NCI-H1092 treated with DMSO at 0.1 percent for 48 hours (cell line): ENCODE results near the gene ITPR1.

Experiments used
- DNase-seq: peaks from one replicate; lab custom pipeline; 2025; lab: John Stamatoyannopoulos, UW

ITPR1 gene

DNA sequence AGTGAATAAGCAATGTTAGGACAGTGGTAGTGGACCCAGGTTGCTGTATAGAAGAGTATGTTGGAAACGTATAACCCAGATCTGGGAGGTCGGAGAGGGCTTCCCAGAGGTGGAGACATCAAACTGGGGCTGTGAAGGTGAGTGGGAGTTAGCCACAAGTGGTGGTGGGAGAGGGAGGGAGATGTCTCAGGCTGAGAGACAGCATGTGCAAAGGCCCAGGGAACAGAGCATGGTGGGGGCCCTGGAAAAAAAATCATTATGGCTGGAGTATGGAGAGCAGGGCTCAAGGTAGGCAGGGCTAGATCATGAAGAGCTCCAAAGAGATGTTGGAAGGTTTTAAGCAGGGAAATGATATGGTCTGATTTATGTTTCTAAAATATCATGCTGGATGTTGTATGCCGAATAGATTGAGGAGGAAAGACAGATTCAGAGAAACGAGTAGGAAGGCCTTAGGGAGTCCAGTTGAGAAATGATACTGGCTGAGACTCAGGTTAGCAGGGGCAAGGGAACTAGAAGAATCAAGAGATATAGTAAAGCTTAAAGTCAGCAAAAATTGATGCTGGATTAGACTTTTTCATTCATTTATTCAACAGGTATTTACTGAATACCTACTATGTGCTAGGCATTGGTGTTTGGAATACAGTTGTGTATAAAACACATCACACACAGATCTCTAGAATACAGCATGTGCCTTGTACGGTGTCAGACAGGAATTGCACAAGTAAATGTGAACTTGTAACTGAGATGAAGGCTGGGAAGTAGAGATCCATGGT lies 17.0 kb downstream of the ITPR1 start:
- no peak for DNase-seq

- DNase-seq = no peak
Observed at GRCh38 chr3:4511491-4512262, 18.5 kb downstream of the ITPR1 start.

DNA sequence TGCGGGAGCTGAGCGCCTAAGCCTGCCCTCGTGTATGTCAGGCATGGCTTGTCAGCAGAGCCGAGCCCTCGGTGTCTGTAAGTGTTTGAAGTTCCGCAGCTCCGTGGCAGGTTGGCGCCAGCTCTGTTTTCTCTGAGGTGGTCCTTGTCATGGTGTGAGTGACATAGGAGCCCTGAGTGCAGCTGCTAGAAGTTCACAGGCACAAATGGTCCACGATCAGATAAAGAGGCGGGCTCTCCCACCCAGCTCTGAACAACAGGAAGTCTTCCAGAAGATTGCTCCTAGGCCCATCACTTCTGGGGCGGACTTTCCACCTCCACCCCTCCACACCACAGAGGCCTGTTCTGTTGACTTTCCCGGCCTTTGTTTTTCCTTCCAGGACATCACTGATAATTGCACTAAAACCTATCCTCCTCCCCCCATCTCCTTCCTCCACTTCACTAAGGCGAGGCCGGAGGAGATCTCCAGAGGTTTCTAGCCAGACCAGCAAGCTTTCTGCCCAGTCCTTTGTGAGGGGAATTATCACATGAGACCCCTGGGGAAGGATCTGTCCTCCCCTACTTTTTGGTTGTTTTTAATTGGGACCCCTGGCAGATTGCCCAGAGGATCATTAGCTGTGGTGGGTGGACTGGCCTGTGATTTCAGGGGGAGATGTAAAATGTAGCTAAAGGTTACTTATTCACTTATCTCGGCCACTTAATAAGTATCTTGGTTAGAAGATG lies 19.9 kb downstream of the ITPR1 start:
- DNase-seq = no peak

DNA sequence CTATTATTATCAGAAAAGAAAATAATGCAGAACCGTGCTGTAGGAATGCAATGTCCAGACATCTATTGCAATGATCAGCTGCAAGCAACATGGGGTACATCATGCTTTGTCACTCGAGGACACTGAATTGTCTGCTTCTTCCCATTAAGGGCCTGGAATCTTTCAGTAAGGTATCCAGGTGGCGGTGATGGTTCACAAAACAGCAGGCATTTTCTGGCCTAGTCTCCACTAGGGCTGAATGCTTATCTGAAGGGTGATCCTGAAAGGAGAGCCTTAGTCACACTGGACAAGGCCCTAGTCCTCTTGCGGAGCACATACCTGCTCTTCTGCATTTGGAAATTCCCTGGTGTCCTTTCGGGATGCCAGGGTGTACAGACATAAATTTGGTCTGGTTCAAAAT lies 21.2 kb downstream of the ITPR1 start:
- DNase-seq = no peak

GRCh38 chr3:4514916-4515315 lies 21.8 kb downstream of the ITPR1 start:
- DNase-seq = no peak

DNA sequence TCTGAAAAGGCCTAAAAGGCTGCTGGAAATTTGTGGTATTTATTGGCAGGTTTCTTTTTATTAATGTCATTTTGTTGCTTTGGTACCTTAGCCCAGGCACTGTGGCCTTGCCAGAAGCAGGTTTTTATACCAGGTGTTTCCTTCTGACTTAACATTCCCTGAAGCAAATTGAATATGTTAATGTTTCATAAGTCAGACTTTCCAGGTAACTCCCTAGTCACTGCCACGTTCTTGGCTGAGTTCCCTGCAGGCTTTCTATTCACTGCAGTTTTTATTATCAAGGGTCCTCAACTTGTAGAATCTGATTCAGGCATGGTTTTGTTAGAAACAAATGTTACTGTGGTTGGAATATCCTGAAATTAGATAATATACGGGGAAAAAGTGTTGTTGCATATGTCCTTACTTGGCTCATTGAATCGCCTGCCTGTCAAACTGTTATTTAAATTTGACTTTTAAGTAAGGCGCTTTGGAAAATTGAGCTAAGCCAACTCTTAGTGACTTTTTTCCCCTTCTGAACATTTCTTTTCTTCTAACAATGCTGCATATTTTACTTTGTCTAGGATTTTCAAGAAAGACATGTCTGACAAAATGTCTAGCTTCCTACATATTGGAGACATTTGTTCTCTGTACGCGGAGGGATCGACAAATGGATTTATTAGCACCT lies 22.9 kb downstream of the ITPR1 start:
- no peak for DNase-seq

GRCh38 chr3:4517093-4517492 lies 23.9 kb downstream of the ITPR1 start:
- DNase-seq = no peak

DNA sequence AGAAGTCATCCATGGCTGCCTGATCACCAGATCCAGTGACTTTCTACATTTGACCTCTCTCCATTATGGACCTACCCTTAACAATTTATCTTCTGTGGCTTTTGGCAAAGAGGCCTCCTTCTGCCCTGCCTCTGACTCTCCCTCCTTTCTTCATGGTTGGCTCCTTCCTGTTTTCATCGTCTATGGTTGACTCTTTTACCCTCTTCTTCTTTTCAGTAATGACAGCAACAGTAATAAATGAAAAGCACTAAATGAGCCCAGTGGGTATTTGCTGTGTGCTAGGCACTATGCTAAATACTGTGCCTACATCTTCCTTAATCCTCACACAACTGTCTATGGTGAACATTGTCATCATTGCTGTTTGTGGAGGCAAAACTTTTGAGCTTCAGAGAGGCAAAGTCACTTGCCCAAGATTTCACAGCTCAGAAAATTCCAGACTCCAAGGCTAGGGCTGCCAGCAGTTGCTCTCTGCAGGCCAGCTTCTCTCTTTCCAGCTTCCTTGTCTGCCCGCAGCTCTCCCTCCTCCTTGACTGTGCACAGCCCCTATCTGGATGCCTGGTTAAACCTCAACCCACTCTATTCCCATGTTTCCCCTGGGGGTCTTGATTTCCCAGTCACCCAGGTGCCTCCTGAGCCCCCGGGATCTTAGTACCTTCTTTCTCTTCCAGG lies 24.6 kb downstream of the ITPR1 start:
- DNase-seq = no peak

DNA sequence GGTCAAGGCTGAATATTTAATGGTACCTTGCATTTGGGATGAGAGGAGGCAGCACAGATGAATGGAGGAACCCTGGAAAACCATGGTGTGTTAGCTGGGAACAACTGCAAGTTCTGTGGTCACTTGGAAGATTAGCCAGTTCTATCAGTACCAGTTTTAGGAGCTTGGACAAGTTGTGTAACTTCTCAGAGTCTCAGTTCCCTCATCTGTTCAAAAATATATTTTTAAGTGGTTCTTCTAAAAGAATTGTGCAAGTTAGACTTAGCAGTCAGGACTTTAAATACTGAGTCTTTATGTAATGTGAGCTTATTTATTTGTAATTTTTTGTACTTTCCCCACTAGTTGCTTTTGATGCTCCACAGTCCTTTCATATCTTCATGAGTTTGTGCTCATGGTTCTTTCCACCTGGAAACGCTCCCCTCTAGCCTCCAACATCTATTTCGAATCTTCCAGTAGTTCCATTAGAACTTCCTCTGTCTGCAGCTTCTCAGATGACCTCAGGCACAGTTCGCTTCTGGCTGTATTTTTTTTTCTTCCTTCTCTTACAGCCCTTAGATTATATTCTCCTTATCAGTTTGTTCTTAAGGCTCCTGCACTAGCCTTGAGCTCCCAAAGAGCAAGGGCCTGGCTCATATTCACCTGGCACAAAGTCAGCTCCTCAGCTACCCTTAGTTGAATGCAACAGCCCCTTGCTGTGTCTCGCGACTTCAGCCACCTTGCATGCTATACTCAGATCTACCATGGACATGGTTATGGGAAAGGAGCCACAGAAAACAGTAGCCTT lies 27.1 kb downstream of the ITPR1 start:
- DNase-seq = no peak

DNA sequence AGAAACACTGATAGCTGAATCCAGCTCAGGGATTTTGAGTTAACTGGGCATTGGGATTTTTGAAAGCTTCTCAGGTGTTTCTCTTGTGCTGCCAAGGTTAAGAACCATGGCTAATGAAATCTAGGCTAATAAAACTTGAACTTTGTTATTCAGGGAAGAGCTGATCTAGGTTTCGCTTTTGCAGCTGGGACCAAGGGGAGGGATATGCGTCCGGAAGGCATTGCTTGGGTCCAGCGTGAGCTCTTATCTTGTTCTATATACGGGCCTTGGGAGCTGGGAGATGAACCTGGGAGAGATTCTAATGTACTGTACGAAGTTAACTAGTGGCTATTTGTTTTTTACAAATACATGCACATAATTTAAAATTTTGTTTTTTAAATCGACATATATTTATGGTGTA lies 29.8 kb downstream of the ITPR1 start:
- no peak for DNase-seq

DNA sequence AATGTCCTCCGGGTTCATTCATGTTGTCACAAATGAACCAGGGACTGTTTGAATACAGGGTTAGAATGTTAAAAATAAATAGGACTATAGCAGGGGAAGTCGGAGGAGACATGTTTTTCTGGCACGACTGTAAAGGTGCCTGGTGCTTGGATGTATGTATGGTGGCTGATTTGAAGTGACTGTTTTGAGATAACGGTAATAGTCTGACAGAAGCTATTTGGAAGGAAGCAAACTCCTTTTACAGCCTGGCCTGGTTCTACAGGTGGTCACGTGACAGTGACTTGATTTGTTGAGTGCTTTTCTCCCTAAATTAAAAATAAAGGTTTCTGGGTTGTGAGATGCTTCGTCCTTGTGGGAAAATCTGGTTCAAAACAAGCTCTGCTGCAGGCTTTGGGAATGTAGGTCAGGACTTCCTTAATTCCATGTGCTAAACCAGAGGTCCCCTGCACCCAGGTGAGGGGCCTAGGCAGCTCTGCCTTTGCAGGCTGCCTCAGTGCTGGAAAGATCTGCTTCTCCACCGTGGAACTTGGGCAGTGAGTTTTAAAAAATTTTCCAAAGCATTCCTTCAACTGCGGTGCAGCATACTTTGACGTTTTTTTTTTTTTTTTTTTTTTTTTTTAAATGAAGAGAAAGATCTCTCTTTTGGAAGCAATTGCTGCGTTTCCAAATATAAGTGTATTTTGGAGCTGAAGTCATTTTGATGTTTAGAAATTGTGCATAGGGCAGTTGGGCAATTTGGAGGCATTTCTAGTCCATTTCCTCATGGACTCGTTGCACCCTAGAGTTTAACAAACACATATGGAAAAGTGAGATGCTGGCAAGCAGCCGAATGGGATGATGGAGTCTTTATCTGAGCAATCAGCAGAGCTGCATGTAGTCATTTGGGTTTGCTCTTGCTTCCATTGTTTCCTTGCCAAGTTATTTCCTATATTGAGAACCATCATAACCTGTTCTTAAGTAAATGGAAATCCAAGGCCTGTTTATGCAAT lies 30.9 kb downstream of the ITPR1 start:
- DNase-seq = peak; percentile 1

DNA sequence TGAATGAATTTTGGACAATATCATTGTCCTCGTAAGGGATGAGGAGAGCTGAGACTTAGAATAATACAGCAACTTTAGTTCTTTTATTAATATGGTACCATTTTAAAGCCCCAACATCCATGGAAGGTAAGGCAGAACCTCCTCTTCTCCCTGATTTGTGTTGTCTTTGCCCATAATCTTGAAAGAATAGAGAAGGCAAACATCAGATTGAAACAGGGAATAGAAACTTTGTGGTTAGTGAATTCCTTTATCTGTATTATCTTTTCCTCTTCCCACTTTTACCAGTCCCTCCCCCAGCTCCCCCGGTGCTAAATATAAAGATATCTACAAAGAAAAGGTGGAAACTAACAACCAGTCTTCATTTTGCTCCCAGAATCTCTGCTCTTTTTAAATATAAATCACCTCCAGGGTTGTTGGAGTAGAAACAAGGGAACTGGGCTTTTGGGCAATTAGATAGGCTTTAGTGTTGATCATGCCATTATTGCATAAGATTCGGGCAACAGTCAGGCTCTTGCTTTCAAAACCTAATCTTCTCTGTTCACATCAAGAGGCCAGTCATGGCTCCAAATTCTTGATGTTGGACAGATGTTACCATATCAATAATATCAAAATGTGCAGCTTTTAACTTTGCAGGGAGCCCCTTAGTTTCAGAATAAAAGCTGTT lies 32.5 kb downstream of the ITPR1 start:
- DNase-seq = no peak

GRCh38 chr3:4528320-4528719 lies 35.2 kb downstream of the ITPR1 start:
- no peak for DNase-seq

- no peak for DNase-seq
Observed at GRCh38 chr3:4528819-4529600, 35.9 kb downstream of the ITPR1 start.

- DNase-seq = no peak
Observed at GRCh38 chr3:4529876-4530588, 36.9 kb downstream of the ITPR1 start.

DNA sequence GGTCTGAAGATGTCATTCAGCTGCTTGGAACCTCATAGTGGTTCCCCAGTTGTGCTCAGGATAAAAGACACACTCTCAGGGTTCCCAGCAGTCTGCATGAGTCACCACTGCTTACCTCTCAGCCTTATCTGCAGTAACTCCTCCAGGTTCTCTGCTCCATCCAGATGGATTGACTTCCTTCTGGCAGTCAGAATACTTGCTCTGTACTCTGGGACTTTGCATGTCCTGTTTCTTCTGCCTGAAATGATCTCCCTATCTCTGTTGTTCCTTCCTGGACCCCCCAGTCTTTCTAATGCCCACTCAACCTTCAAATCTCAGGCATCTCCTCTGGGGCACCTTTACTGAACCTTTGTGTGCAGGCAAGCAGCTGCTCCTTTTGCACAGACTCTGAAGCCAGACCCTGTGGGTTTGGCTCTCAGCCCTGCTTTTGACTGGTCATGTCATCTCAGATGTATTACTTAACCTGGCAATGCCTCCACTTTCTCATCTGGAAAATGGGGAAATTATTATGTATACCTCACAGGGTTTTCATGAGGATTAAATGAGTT lies 38.4 kb downstream of the ITPR1 start:
- no peak for DNase-seq

DNA sequence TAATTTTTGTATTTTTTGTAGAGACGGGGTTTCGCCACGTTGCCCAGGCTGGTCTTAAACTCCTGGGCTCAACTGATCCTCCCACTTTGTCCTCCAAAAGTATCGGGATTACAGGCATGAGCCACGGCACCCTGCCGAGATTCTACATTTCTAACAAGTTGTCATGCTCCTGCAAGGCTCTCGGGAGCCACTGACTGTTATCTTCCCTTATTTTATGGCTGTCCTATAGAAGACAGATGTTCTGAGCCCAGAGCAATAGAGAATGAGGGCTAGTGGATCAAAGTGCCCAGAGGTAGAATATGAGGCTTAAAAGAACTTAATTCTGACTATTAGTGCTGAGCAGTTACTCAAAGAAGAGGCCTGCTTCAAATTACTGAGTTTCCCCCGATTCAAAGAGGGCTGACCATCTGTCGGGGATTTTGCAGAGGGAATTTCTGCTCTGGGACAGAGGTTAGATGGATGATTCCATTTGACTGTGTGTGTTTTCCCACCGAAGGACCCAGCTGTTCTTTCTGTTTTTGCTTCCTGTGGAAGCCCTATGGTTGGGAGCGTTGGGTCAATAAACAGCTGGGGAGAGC lies 39.5 kb downstream of the ITPR1 start:
- no peak for DNase-seq
